ENCODE results near the gene SLC5A10.

- TF ChIP-seq POLR2A (IDR thresholded peaks at IDR 0.05): no peak
- TF ChIP-seq CTCF (IDR thresholded peaks at IDR 0.05): no peak
Observed at GRCh38 chr17:18944646-18945045, 7.3 kb upstream of the SLC5A10 start.
